H9 (cell line): ENCODE data around the gene SSTR4. TPM values are rescaled to one million over a fixed set of nuclear protein-coding genes. Genes with fewer than 3 reads are reported as not detected.

Experiments
- DNase-seq: peaks from one replicate; pipeline ENCODE4 v3.0.0-alpha.2; 2017
- H2AFZ ChIP-seq: one replicate; pipeline ENCODE4 v1.6.1; 2013; ENCODE audit warnings: mild to moderate bottlenecking, low read length, control low read depth, moderate library complexity
- H2AK5ac ChIP-seq: 2 replicates; pipeline ENCODE4 v1.6.1; 2013; ENCODE audit warnings: low read length, control low read depth, mixed read lengths; ENCODE audit not compliant: insufficient read length
- H2BK120ac ChIP-seq: one replicate; pipeline ENCODE4 v1.6.1; 2013; ENCODE audit warnings: low read depth, mild to moderate bottlenecking, low read length, control low read depth, inconsistent platforms; ENCODE audit not compliant: poor library complexity, severe bottlenecking
- H2BK12ac ChIP-seq: 2 replicates; pipeline ENCODE4 v1.6.1; 2013; ENCODE audit warnings: low read length, control low read depth, mixed read lengths, low read depth; ENCODE audit not compliant: insufficient read length
- H2BK15ac ChIP-seq: 2 replicates; pipeline ENCODE4 v1.6.1; 2013; ENCODE audit warnings: low read depth, low read length, control low read depth
- H2BK20ac ChIP-seq: one replicate; pipeline ENCODE4 v1.6.1; 2013; ENCODE audit warnings: low read depth, mild to moderate bottlenecking, low read length, control low read depth, inconsistent platforms; ENCODE audit not compliant: poor library complexity, severe bottlenecking
- H2BK5ac ChIP-seq: 2 replicates; pipeline ENCODE4 v1.6.1; 2013; ENCODE audit warnings: low read length, control low read depth, mixed read lengths; ENCODE audit not compliant: insufficient read length
- H3K14ac ChIP-seq: 2 replicates; pipeline ENCODE4 v1.6.1; 2013; ENCODE audit warnings: low read length, control low read depth; ENCODE audit not compliant: insufficient read depth
- H3K18ac ChIP-seq: 2 replicates; pipeline ENCODE4 v1.6.1; 2013; ENCODE audit warnings: low read depth, mild to moderate bottlenecking, mixed read lengths, low read length, control low read depth; ENCODE audit not compliant: insufficient read length
- H3K23ac ChIP-seq: 2 replicates; pipeline ENCODE4 v1.6.1; 2013; ENCODE audit warnings: low read length, control low read depth, mixed read lengths, low read depth; ENCODE audit not compliant: insufficient read length
- H3K23me2 ChIP-seq: 2 replicates; pipeline ENCODE4 v1.6.1; 2013; ENCODE audit warnings: low read depth, mild to moderate bottlenecking, mixed read lengths, low read length, control low read depth; ENCODE audit not compliant: insufficient read length, poor library complexity, severe bottlenecking
- H3K27ac ChIP-seq: 2 replicates; pipeline ENCODE4 v1.5.1; 2013; ENCODE audit warnings: low read length, control low read depth, mixed read lengths, low read depth; ENCODE audit not compliant: insufficient read length
- H3K27me3 ChIP-seq: 2 replicates; pipeline ENCODE4 v1.6.1; 2013; ENCODE audit warnings: low read length, control low read depth, inconsistent platforms; ENCODE audit not compliant: insufficient read depth
- H3K4ac ChIP-seq: 2 replicates; pipeline ENCODE4 v1.6.1; 2013; ENCODE audit warnings: low read depth, mild to moderate bottlenecking, control low read depth, inconsistent platforms, low read length, moderate library complexity
- H3K4me1 ChIP-seq: 2 replicates; pipeline ENCODE4 v1.6.1; 2013; ENCODE audit warnings: low read length, control low read depth, inconsistent platforms; ENCODE audit not compliant: insufficient read depth
- H3K4me2 ChIP-seq: 2 replicates; pipeline ENCODE4 v1.6.1; 2013; ENCODE audit warnings: low read length, control low read depth, mixed read lengths; ENCODE audit not compliant: insufficient read length, insufficient read depth
- H3K56ac ChIP-seq: 2 replicates; pipeline ENCODE4 v1.6.1; 2013; ENCODE audit warnings: low read depth, mild to moderate bottlenecking, mixed read lengths, low read length, control low read depth; ENCODE audit not compliant: insufficient read length
- H3K79me1 ChIP-seq: 2 replicates; pipeline ENCODE4 v1.6.1; 2013; ENCODE audit warnings: low read depth, mild to moderate bottlenecking, moderate library complexity, low read length, control low read depth, inconsistent platforms; ENCODE audit not compliant: insufficient read depth, poor library complexity, severe bottlenecking
- H3K79me2 ChIP-seq: 2 replicates; pipeline ENCODE4 v1.6.1; 2013; ENCODE audit warnings: low read length, control low read depth, inconsistent platforms; ENCODE audit not compliant: insufficient read depth
- H3K9ac ChIP-seq: 2 replicates; pipeline ENCODE4 v1.6.1; 2013; ENCODE audit warnings: low read length, control low read depth, mixed read lengths; ENCODE audit not compliant: insufficient read length; ENCODE audit errors: extremely low read depth
- H3K9me3 ChIP-seq: one replicate; pipeline ENCODE4 v1.6.1; 2013; ENCODE audit warnings: low read depth, low read length, inconsistent platforms; ENCODE audit not compliant: control insufficient read depth
- H3T11ph ChIP-seq: one replicate; pipeline ENCODE4 v1.6.1; 2013; ENCODE audit warnings: mild to moderate bottlenecking, low read length, control low read depth, inconsistent platforms
- H4K20me1 ChIP-seq: one replicate; pipeline ENCODE4 v1.6.1; 2013; ENCODE audit not compliant: control insufficient read depth, insufficient read length, insufficient read depth
- H4K5ac ChIP-seq: 2 replicates; pipeline ENCODE4 v1.6.1; 2013; ENCODE audit warnings: low read depth, mild to moderate bottlenecking, mixed read lengths, low read length, control low read depth; ENCODE audit not compliant: insufficient read length
- H4K8ac ChIP-seq: replicated peaks from 2 replicates; pipeline ENCODE4 v1.6.1; 2013; ENCODE audit warnings: low read length, control low read depth, mixed read lengths, low read depth; ENCODE audit not compliant: insufficient read length
- H4K91ac ChIP-seq: 2 replicates; pipeline ENCODE4 v1.6.1; 2013; ENCODE audit warnings: low read depth, mild to moderate bottlenecking, moderate library complexity, mixed read lengths, low read length, control low read depth; ENCODE audit not compliant: insufficient read length
- H3K27ac Mint-ChIP-seq, 3 experiments: 2 replicates in 2 of 3; 3 replicates in 1 of 3; pipeline ENCODE4 v1.8.0; 2020 to 2021; ENCODE audit warnings: mixed read lengths in 3 of 3, mild to moderate bottlenecking in 1 of 3, moderate library complexity in 1 of 3
- H3K27me3 Mint-ChIP-seq: 2 replicates; pipeline ENCODE4 v1.8.0; 2021; ENCODE audit warnings: low read depth, mild to moderate bottlenecking, moderate library complexity, mixed read lengths
- H3K36me3 Mint-ChIP-seq, 3 experiments: 2 replicates in 2 of 3; 3 replicates in 1 of 3; pipeline ENCODE4 v1.8.0; 2020 to 2021; ENCODE audit warnings: low read depth in 3 of 3, mixed read lengths in 3 of 3; ENCODE audit not compliant: insufficient read depth in 1 of 3
- H3K4me1 Mint-ChIP-seq, 2 experiments: 2 replicates each; pipeline ENCODE4 v1.8.0; 2020; ENCODE audit warnings: mixed read lengths in 2 of 2
- H3K4me3 Mint-ChIP-seq, 2 experiments: 2 replicates in 1 of 2; 3 replicates in 1 of 2; pipeline ENCODE4 v1.8.0; 2020 to 2021; ENCODE audit warnings: mild to moderate bottlenecking in 2 of 2, mixed read lengths in 2 of 2, moderate library complexity in 1 of 2
- H3K9me3 Mint-ChIP-seq, 2 experiments: 2 replicates in 1 of 2; 3 replicates in 1 of 2; pipeline ENCODE4 v1.8.0; 2020; ENCODE audit warnings: mild to moderate bottlenecking in 2 of 2, mixed read lengths in 2 of 2, moderate library complexity in 1 of 2
- WGBS: extraction: QIAGEN DNeasy Blood & Tissue Kit; methylation state at CpG from one replicate; pipeline ENCODE4 v1.1.7; 2013; ENCODE audit warnings: missing lambda C conversion rate, low lambda C conversion rate, mixed read lengths; ENCODE audit not compliant: insufficient read length; ENCODE audit errors: extremely low coverage; 5-methylcytosine and 5-hydroxymethylcytosine counted together
- total RNA-seq: library from RNA; stranded (reverse); gene quantifications from 2 replicates; pipeline ENCODE4 v1.2.1, GENCODE V29; 2021
- TF ChIP-seq, protein P1 (sequence below): fragments of 200-600 bp; sonication (generic); conservative IDR thresholded peaks from 3 replicates; pipeline ENCODE4 v1.8.0; 2021; ENCODE audit warnings: antibody characterized with exemption, mild to moderate bottlenecking

SSTR4 gene
- total RNA-seq, 1 experiment from 2014 or later: not detected

DNA sequence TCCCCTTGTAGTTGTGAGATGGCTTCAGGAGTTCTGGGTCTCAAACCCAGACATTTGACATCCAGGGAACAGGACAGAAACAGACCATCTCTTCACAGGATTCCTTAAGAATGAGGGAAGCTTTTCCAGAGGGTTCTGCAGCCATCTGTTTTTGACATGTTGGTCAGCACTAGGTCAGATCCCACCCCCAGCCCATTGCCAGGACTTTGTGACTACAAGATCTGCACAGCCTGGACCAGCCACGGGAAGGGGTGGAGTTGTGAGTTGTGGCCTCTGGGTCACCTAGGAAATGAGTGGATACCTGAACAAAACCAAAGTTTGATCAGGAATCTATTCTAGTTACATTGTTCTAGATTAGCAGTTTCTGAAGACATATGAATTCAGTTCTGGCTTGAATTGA lies 39.2 kb upstream of the SSTR4 start:
- Histone ChIP-seq H4K5ac (no peak overlapping the region), H3K27ac (no peak overlapping the region), H2BK12ac (no peak overlapping the region), H3K56ac (no peak overlapping the region), H3K14ac (no peak overlapping the region), H2AFZ (no peak overlapping the region), H3T11ph (no peak overlapping the region), H3K23ac (no peak overlapping the region), H3K4me2 (no peak overlapping the region), H2AK5ac (no peak overlapping the region), H3K9me3 (peaks cover 9% of the 10 kb centered on the region), H4K20me1 (no peaks in the 10 kb centered on the region), H3K4me1 (no peaks in the 10 kb centered on the region), H2BK15ac (no peak overlapping the region), H2BK5ac (no peak overlapping the region), H4K8ac (no peak overlapping the region), H2BK120ac (no peak overlapping the region), H3K4ac (no peak overlapping the region), H3K79me2 (no peaks in the 10 kb centered on the region), H3K23me2 (no peaks in the 10 kb centered on the region), H2BK20ac (no peak overlapping the region), H3K18ac (no peak overlapping the region), H3K27me3 (no peaks in the 10 kb centered on the region), H3K9ac (no peak overlapping the region), H3K79me1 (no peaks in the 10 kb centered on the region), H4K91ac (no peak overlapping the region)
- Mint-ChIP-seq H3K36me3 (peaks cover 5 to 14% (median 9%) of the 10 kb centered on the region in 3 experiments; a peak in 6 of 7 replicates), H3K9me3 (peaks cover 33 to 38% of the 10 kb centered on the region in 2 experiments), H3K27ac (no peak overlapping the region), H3K27me3 (peaks cover 14% of the 10 kb centered on the region), H3K4me3 (no peak overlapping the region), H3K4me1 (no peaks in the 10 kb centered on the region)
- TF ChIP-seq, protein P1, sequence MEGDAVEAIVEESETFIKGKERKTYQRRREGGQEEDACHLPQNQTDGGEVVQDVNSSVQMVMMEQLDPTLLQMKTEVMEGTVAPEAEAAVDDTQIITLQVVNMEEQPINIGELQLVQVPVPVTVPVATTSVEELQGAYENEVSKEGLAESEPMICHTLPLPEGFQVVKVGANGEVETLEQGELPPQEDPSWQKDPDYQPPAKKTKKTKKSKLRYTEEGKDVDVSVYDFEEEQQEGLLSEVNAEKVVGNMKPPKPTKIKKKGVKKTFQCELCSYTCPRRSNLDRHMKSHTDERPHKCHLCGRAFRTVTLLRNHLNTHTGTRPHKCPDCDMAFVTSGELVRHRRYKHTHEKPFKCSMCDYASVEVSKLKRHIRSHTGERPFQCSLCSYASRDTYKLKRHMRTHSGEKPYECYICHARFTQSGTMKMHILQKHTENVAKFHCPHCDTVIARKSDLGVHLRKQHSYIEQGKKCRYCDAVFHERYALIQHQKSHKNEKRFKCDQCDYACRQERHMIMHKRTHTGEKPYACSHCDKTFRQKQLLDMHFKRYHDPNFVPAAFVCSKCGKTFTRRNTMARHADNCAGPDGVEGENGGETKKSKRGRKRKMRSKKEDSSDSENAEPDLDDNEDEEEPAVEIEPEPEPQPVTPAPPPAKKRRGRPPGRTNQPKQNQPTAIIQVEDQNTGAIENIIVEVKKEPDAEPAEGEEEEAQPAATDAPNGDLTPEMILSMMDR: no peak
- WGBS: no CpG with 5 or more reads among the region's 1 CpG
- DNase-seq: no peak
